ENCODE measurements around the gene KIDINS220. TPM values are rescaled to one million over a fixed set of nuclear protein-coding genes. Genes with fewer than 3 reads are reported as not detected.

KIDINS220 gene
- total and polyA plus RNA-seq, 9 of the 15 experiments (the other 6 are each of a cell fraction or from before 2014, with no cell fraction given): 15.2 to 48.0 (median 34.4) TPM

DNA sequence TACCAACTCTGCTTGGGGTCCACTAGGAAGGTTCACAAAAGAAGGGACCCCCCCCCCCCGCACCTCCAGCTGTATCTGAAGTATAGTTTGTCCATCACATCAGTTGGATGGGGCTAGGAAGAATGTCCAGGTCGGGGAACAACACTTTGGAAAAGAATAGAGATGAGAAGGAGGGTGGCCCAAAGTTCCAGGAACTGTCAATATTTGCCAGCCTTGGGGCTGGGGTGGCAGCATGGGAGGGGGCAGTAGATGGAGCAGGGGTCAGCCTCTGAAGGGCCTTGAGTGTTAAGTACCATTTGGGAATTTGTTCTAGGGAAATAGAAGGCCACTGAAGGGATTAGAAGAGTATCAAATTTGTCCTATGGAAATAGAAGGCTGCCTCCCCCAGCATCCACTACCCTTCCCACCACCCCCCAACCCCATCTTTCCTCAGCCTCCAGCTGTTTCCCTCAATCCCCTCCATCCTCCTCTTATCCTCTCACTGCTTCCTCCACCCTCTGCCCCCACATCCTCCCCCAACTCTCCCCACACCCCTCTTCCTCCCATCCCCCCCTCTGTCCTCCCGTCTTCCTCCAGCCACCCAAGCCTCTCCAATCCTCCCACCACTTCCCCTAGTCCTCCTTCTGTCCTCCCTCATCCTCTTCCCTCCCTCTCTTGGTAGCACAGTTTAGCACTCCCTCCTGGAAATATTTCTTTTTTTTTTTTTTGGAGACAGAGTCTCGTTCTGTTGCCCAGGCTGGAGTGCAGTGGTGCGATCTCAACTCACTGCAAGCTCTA is 2.0 kb upstream of the KIDINS220 start (continued):
- TF ChIP-seq ZNF431 (CRISPR knock-in tag; IDR thresholded peaks at IDR 0.05) (no peak), TAF7 (tag; IDR thresholded peaks at IDR 0.05) (no peak)

DNA sequence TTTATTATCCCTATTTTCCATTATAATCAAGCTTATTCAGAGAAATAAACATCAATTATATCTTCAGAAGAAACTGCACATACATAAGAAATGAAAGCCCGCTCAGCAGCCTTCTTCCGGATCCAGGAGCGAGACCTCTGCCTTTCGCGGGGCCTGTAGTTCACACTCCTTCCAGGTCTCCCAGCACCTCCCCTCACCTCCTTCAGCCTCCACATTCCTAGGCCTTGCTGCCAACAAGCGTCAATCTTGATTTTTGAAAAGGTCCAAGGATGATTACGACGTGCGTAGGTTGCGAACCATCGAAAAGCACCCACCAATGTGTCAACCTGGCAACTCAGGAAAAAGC is 355 bp upstream of the KIDINS220 start:
- no peak for DNase-seq (ENCODE audit: extremely low read depth in 1 of 4, low spot score in 3 of 4)
- ATAC-seq: peak; percentile 49
- WGBS (ENCODE audit: insufficient coverage, low coverage, missing lambda C conversion rate): 72% methylated on average over 11 of the region's 11 CpGs
- H3K4me2 ChIP-seq (ENCODE audit: insufficient read depth, low read length): peak overlapping the region; percentile 17; the same call in 1 of the 2 replicates
- no peaks in the 10 kb centered on the region for H3K9me3 ChIP-seq (replicated peaks; ENCODE audit: control insufficient read depth, insufficient read depth, low read depth, low read length)
- peak overlapping the region; percentile 38; the same call in 1 of the 3 replicates for H3K27ac ChIP-seq (ENCODE audit: extremely low read depth, low read depth, low read length)
- peak; percentile 56 for FAIRE-seq
- no peaks in the 10 kb centered on the region for H3K27me3 ChIP-seq (ENCODE audit: control insufficient read depth in 2 of 2, insufficient read depth in 2 of 2, low read length in 2 of 2)
- POLR2A ChIA-PET: no interaction called here
- H2AFZ ChIP-seq (ENCODE audit: low read depth, low read length): peak overlapping the region; percentile 92
- no peaks in the 10 kb centered on the region for H3K36me3 ChIP-seq (ENCODE audit: control insufficient read depth, insufficient read depth, low read length)
- peaks cover 47% of the 10 kb centered on the region for H3K79me2 ChIP-seq (ENCODE audit: control insufficient read depth, insufficient read depth, low read length)
- H3K9me1 ChIP-seq (ENCODE audit: control insufficient read depth, insufficient read depth, low read length): peaks cover 5% of the 10 kb centered on the region
- CTCF ChIA-PET (ENCODE audit: low intra/inter-chr PET ratio): no interaction called here
- peak overlapping the region in 1 of 2 experiments; percentile 1; a peak in 1 of 4 replicates for H3K9ac ChIP-seq (ENCODE audit: insufficient read depth in 1 of 2, low read depth in 2 of 2, low read length in 2 of 2)
- peaks cover 8 to 32% of the 10 kb centered on the region in 2 experiments; a peak in 4 of 5 replicates for H3K4me1 ChIP-seq (replicated peaks in 1 of 2; ENCODE audit: control insufficient read depth in 2 of 2, insufficient read depth in 2 of 2, low read length in 2 of 2)
- BruUV-seq (replicated peaks): no TSS peak
- H3K4me3 ChIP-seq: no peak overlapping the region
- intact Hi-C loops (cut with micrococcal nuclease) (no loop called here), in situ Hi-C loops (cut with MboI) (no loop called here)
- H4K20me1 ChIP-seq (replicated peaks; ENCODE audit: control insufficient read depth, insufficient read depth, low read length): 0 out of 2 replicates have a peak, but pooled peaks cover 5% of the 10 kb centered on the region
- TF ChIP-seq, protein P1, sequence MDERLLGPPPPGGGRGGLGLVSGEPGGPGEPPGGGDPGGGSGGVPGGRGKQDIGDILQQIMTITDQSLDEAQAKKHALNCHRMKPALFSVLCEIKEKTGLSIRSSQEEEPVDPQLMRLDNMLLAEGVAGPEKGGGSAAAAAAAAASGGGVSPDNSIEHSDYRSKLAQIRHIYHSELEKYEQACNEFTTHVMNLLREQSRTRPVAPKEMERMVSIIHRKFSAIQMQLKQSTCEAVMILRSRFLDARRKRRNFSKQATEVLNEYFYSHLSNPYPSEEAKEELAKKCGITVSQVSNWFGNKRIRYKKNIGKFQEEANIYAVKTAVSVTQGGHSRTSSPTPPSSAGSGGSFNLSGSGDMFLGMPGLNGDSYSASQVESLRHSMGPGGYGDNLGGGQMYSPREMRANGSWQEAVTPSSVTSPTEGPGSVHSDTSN (CRISPR knock-in tag; IDR thresholded peaks at IDR 0.05; ENCODE audit: low read depth): no peak
- TF ChIP-seq, protein P1 (tag; conservative IDR thresholded peaks at IDR 0.05; ENCODE audit: low read depth): 0 out of 2 replicates have a peak, but pooled peaks have one; percentile 37
- TF ChIP-seq, protein P2, sequence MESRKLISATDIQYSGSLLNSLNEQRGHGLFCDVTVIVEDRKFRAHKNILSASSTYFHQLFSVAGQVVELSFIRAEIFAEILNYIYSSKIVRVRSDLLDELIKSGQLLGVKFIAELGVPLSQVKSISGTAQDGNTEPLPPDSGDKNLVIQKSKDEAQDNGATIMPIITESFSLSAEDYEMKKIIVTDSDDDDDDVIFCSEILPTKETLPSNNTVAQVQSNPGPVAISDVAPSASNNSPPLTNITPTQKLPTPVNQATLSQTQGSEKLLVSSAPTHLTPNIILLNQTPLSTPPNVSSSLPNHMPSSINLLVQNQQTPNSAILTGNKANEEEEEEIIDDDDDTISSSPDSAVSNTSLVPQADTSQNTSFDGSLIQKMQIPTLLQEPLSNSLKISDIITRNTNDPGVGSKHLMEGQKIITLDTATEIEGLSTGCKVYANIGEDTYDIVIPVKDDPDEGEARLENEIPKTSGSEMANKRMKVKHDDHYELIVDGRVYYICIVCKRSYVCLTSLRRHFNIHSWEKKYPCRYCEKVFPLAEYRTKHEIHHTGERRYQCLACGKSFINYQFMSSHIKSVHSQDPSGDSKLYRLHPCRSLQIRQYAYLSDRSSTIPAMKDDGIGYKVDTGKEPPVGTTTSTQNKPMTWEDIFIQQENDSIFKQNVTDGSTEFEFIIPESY (CRISPR knock-in tag; IDR thresholded peaks at IDR 0.05): peak; percentile 59; the same call in 1 of the 2 replicates
- TF ChIP-seq SMAD2 (IDR thresholded peaks at IDR 0.05; ENCODE audit: low read depth, low read length) (no peak), KLF16 (IDR thresholded peaks at IDR 0.05) (no peak)
- TF ChIP-seq, protein P3, sequence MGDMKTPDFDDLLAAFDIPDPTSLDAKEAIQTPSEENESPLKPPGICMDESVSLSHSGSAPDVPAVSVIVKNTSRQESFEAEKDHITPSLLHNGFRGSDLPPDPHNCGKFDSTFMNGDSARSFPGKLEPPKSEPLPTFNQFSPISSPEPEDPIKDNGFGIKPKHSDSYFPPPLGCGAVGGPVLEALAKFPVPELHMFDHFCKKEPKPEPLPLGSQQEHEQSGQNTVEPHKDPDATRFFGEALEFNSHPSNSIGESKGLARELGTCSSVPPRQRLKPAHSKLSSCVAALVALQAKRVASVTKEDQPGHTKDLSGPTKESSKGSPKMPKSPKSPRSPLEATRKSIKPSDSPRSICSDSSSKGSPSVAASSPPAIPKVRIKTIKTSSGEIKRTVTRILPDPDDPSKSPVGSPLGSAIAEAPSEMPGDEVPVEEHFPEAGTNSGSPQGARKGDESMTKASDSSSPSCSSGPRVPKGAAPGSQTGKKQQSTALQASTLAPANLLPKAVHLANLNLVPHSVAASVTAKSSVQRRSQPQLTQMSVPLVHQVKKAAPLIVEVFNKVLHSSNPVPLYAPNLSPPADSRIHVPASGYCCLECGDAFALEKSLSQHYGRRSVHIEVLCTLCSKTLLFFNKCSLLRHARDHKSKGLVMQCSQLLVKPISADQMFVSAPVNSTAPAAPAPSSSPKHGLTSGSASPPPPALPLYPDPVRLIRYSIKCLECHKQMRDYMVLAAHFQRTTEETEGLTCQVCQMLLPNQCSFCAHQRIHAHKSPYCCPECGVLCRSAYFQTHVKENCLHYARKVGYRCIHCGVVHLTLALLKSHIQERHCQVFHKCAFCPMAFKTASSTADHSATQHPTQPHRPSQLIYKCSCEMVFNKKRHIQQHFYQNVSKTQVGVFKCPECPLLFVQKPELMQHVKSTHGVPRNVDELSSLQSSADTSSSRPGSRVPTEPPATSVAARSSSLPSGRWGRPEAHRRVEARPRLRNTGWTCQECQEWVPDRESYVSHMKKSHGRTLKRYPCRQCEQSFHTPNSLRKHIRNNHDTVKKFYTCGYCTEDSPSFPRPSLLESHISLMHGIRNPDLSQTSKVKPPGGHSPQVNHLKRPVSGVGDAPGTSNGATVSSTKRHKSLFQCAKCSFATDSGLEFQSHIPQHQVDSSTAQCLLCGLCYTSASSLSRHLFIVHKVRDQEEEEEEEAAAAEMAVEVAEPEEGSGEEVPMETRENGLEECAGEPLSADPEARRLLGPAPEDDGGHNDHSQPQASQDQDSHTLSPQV (IDR thresholded peaks at IDR 0.05): 0 out of 2 replicates have a peak, but pooled peaks have one; percentile 29

Measured in K562 (cell line).